ENCODE results near the gene ZFHX3. TPM values are rescaled to one million over a fixed set of nuclear protein-coding genes. Genes with fewer than 3 reads are reported as not detected.

ZFHX3 gene
- total RNA-seq, 1 donor = 2.6 TPM

GRCh38 chr16:72962347-72962746 lies 85.6 kb downstream of the ZFHX3 start:
- Histone ChIP-seq H3K4me3 (ENCODE audit: low read length) (no peak overlapping the region), H3K4me1 (ENCODE audit: insufficient read depth, low read length) (no peaks in the 10 kb centered on the region), H3K9me3 (ENCODE audit: low read depth, low read length) (no peaks in the 10 kb centered on the region), H3K27me3 (ENCODE audit: insufficient read depth, low read length) (no peaks in the 10 kb centered on the region)

DNA sequence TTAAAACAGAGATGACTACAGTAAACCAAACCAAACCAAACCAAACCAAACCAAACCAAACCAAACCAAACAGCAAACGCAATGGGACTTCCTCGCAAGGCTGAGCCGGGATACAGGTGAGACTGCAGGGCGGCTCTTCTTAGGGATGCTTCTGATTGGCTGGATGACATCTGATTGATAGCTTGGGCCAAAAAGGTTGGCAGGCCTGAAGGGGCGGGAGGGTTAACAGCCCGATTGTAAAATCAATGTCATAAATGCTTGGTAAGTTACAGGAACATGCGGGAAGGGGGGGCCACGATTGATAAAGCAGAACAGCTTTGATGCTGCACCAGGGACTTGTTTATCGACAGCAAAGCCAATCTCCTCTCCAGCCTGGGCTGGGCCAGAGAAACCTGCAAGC lies 86.1 kb downstream of the ZFHX3 start:
- Histone ChIP-seq H3K9me3 (ENCODE audit: low read depth, low read length) (no peaks in the 10 kb centered on the region), H3K27me3 (ENCODE audit: insufficient read depth, low read length) (no peaks in the 10 kb centered on the region), H3K4me1 (ENCODE audit: insufficient read depth, low read length) (no peaks in the 10 kb centered on the region), H3K4me3 (ENCODE audit: low read length) (no peak overlapping the region)

DNA sequence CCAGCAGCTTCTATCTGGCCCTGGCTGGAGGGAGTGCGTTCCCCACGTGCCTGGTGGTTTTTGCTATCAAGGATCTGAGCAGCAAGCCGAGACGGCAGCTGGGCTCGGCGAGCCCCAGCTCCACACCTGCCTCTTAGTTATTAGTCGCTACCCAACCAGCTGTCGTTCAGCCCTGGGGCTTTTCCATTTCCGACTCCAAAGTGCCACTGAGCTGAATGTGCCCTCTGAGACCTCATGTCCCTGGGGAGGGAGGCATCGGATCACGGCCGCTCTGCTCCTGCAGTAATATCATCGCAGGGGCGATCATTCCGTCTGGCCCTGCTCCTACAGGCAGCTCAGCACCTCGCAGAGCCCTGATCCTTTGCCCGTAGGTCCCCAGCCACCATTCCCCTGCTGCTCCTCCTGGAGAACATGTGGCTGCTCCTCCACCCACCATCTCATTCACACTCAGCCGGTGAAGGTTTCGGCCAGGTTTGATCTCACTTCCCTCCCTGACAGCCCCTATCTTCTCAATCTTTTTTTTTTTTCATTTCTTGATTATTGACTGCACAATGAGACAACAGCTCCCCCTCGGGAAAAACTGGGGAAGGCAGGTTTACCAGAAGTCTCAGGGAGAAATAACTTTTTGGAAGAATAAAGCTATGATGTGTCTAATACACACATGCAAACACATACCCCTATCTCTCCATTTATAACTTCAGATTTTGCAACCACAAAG lies 86.7 kb downstream of the ZFHX3 start:
- Histone ChIP-seq H3K9me3 (ENCODE audit: low read depth, low read length) (no peaks in the 10 kb centered on the region), H3K4me3 (ENCODE audit: low read length) (no peak overlapping the region), H3K27me3 (ENCODE audit: insufficient read depth, low read length) (no peaks in the 10 kb centered on the region), H3K4me1 (ENCODE audit: insufficient read depth, low read length) (no peaks in the 10 kb centered on the region)

- H3K9me3 ChIP-seq (ENCODE audit: low read depth, low read length) = no peaks in the 10 kb centered on the region
- no peaks in the 10 kb centered on the region for H3K27me3 ChIP-seq (ENCODE audit: insufficient read depth, low read length)
- no peaks in the 10 kb centered on the region for H3K4me1 ChIP-seq (ENCODE audit: insufficient read depth, low read length)
- no peak overlapping the region for H3K4me3 ChIP-seq (ENCODE audit: low read length)
Measured at GRCh38 chr16:72960101-72960500, 87.8 kb downstream of the ZFHX3 start.

DNA sequence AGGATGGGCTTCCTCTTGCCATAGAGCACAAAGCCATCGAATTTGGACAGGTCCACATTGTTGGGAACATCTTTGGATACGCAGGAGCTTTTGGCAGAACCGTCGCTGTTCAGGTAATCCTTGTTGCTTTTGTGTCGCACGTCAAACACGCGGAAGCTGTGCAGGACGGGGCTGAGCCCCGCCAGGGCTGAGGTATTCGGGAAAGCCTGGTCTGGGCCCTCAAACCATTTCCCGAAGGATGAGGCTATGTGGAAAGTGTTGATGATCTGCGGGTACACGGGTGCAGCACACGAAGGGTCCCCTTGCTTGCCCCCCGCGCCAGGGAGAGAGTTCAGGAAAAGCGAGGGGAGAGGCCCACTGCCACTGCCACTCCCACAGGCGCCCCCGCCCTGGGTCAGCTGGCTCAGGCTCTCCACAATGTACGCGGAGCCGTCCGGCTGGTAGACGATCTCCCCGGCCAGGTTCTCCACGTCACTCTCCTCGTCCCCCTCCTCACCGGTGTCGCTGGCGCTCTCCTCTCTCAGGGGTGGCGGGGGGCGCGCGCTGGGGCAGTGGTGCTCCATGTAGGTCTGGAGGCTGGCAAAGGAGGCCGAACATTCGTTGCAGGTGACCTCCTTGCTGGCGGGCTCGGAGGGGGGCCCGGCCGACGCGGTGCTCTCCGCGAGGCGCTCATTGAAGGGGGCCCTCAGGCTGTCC lies 88.5 kb downstream of the ZFHX3 start:
- Histone ChIP-seq H3K4me3 (ENCODE audit: low read length) (no peak overlapping the region), H3K4me1 (ENCODE audit: insufficient read depth, low read length) (no peaks in the 10 kb centered on the region), H3K27me3 (ENCODE audit: insufficient read depth, low read length) (no peaks in the 10 kb centered on the region), H3K9me3 (ENCODE audit: low read depth, low read length) (no peaks in the 10 kb centered on the region)

GRCh38 chr16:72958522-72959076 lies 89.3 kb downstream of the ZFHX3 start:
- H3K4me1 ChIP-seq (ENCODE audit: insufficient read depth, low read length) = no peaks in the 10 kb centered on the region
- H3K27me3 ChIP-seq (ENCODE audit: insufficient read depth, low read length) = no peaks in the 10 kb centered on the region
- H3K9me3 ChIP-seq (ENCODE audit: low read depth, low read length) = no peaks in the 10 kb centered on the region
- no peak overlapping the region for H3K4me3 ChIP-seq (ENCODE audit: low read length)

GRCh38 chr16:72957303-72958277 lies 90.3 kb downstream of the ZFHX3 start:
- H3K9me3 ChIP-seq (ENCODE audit: low read depth, low read length) = no peaks in the 10 kb centered on the region
- no peak overlapping the region for H3K4me3 ChIP-seq (ENCODE audit: low read length)
- H3K27me3 ChIP-seq (ENCODE audit: insufficient read depth, low read length) = no peaks in the 10 kb centered on the region
- no peaks in the 10 kb centered on the region for H3K4me1 ChIP-seq (ENCODE audit: insufficient read depth, low read length)

DNA sequence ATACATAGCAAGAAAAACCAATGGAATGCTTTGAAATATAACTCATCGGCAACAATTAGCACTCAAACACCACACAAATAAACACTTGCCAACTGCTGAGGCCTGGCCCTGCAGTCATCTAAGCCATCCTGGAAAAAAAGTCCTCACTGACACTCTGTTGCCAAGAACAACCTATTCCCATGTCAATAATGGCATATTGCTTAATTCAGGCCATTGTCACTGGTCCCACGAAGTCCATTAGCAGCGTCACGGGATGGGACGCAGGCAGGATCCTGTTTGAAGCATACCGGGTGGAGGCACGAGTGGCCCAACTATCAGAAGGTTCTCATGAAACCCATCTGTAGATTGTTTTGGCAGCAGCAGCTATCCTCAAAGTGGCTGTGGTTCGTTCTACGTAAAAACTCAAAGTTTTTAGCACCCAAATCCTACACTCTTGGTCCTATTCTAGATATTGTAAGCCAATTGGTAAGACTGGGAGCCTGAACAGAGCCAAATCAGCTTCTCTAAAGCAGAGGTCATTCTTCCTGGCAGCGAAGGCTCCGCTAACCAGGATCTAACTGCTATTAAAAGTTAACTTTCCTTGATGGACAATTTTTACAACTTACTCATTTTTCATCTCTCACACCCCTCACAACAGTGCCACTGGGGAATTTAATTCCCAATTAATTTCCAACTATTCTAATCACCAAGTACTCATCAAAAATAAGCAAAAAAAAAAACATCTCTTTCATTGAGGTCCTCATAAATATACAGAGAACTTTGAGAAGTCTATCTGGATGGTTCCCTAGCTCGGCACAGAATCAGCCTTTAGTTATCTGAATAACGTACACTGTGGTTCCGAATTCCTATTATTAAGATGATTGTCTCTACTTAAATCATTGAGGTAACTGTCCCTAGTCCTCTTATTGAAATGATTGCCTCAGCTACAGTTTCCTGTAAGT lies 91.5 kb downstream of the ZFHX3 start:
- Histone ChIP-seq H3K4me1 (ENCODE audit: insufficient read depth, low read length) (no peaks in the 10 kb centered on the region), H3K27me3 (ENCODE audit: insufficient read depth, low read length) (no peaks in the 10 kb centered on the region), H3K9me3 (ENCODE audit: low read depth, low read length) (no peaks in the 10 kb centered on the region)

DNA sequence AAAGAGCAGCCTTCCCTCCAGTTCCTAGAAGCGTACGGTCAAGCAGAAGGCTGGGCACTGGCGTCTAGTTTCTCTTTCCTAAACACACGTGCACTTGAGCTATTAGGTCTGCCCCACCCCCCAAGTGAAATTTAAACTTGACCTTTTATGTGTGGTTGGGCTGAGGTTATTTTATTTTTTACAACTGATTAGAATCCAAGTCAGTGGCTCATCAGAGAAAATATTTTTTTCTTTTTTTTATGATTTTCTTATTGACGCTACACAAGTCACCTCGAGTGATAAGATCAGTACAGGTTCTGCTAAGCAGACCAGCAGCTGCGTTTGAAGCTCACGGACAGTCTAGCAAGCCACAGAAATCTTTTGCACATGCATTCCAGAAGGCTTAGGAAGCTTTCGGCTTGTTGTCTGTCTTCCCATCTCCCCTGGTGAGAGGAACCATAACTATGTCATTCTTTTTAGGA lies 95.1 kb downstream of the ZFHX3 start:
- Histone ChIP-seq H3K27me3 (ENCODE audit: insufficient read depth, low read length) (no peaks in the 10 kb centered on the region), H3K4me1 (ENCODE audit: insufficient read depth, low read length) (no peaks in the 10 kb centered on the region), H3K4me3 (ENCODE audit: low read length) (no peak overlapping the region), H3K9me3 (ENCODE audit: low read depth, low read length) (no peaks in the 10 kb centered on the region)

More for the DNA sequence above, 91.5 kb downstream of the ZFHX3 start:
- no peak overlapping the region for H3K4me3 ChIP-seq (ENCODE audit: low read length)

DNA sequence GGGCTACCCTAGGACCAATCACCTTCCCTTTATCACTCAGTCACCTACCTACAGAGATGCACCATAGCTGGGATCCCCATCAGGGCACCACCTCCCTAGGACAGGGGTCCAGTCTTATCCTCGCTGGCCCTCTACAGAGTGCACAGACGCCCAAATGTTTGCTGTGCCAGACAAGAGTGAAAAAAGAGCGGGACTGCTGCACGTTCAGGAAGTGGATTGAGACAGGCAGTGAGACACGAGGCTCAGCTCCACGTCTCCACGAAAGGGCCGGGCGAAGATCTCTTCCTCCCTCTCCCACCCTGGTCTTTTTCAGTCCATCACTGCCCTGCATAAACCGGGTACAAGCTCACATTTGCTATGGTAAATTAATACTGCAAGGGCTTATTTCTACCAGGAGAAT lies 95.5 kb downstream of the ZFHX3 start:
- H3K9me3 ChIP-seq (ENCODE audit: low read depth, low read length) = no peaks in the 10 kb centered on the region
- no peaks in the 10 kb centered on the region for H3K4me1 ChIP-seq (ENCODE audit: insufficient read depth, low read length)
- no peak overlapping the region for H3K4me3 ChIP-seq (ENCODE audit: low read length)

DNA sequence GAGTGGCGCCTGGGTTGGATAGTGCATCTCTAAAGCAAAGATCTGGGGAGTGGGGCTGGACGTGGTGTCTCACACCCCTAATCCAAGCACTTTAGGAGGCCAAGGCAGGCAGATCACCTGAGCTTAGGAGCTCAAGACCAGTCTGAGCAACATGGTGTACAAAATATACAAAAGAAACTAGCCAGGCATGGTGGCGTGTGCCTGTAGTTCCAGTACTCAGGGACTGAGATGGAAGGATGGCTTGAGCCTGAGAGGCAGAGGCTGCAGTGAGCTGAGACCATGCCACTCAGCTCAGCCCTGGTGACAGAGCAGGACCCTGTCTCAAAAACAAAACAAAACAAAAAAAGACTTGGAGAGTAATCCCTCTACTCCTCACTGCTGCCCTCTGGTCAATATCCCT lies 96.0 kb downstream of the ZFHX3 start:
- Histone ChIP-seq H3K9me3 (ENCODE audit: low read depth, low read length) (no peaks in the 10 kb centered on the region), H3K4me3 (ENCODE audit: low read length) (no peak overlapping the region), H3K4me1 (ENCODE audit: insufficient read depth, low read length) (no peaks in the 10 kb centered on the region), H3K27me3 (ENCODE audit: insufficient read depth, low read length) (no peaks in the 10 kb centered on the region)

More for the DNA sequence above, 95.5 kb downstream of the ZFHX3 start:
- H3K27me3 ChIP-seq (ENCODE audit: insufficient read depth, low read length) = no peaks in the 10 kb centered on the region

DNA sequence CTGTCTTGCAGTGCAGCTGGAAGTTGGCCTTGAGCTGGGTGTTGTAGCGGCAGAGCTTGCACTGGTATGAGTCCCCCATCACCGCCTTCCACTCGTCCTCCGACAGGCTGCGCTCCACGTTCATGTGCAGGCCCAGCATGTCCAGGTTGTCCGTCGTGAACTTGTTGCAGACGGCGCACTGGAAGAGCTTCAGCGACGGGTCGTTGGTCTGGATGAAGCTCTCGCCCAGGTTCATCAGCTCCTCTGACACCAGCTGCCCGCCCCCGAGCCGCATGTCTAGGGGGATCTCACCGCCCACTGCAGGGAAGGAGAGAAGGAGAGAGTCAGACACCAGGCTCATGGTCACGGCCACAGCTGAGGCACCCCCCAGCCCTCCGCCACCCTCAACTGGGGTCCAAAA lies 97.3 kb downstream of the ZFHX3 start:
- no peak overlapping the region for H3K4me3 ChIP-seq (ENCODE audit: low read length)
- H3K4me1 ChIP-seq (ENCODE audit: insufficient read depth, low read length) = no peaks in the 10 kb centered on the region
- H3K27me3 ChIP-seq (ENCODE audit: insufficient read depth, low read length) = no peaks in the 10 kb centered on the region
- H3K9me3 ChIP-seq (ENCODE audit: low read depth, low read length) = no peaks in the 10 kb centered on the region

DNA sequence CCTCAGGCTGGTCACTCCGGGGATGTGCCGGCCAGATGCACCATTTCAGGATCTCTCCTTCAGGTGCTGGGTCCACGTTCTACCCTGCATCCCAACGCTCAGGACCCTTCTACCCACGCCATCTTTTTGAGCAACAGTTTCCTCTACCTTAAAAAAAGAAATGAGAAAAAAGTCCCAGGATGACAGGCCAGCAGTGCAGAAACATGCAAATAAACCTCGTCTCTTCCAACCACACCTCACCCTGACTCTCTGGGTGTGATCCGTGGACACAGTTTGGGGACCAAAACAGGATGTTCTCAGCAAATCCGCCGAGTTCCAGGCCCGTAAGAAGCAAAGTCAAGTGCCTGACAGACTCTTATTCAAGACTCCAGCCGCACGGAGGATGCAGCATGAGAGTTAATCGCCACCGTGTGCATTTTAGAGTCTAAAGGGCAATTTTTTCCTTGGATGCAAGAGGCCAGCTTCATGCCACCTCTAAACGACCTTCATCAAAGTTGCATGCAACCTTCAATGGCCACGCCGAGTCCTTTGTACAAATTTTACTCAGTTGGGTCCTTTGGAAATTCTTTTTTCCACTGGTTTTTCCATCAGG lies 99.6 kb downstream of the ZFHX3 start:
- no peak overlapping the region for H3K4me3 ChIP-seq (ENCODE audit: low read length)
- H3K4me1 ChIP-seq (ENCODE audit: insufficient read depth, low read length) = no peaks in the 10 kb centered on the region
- no peaks in the 10 kb centered on the region for H3K9me3 ChIP-seq (ENCODE audit: low read depth, low read length)
- H3K27me3 ChIP-seq (ENCODE audit: insufficient read depth, low read length) = no peaks in the 10 kb centered on the region
